Ovary (tissue), 9 donors: ENCODE measurements around the gene SH3PXD2A. TPM values are rescaled to one million over a fixed set of nuclear protein-coding genes. Genes with fewer than 3 reads are reported as not detected.

ENCODE experiments used
- DNase-seq, 5 donors: peaks; one replicate each; pipeline ENCODE4 v3.0.0-alpha.2; 2019 to 2020
- H3K27ac ChIP-seq, 2 donors: fragments of 200-600 bp; one replicate each; pipeline versions ENCODE4 v1.5.1 to v1.8.0; 2019 to 2022
- H3K27me3 ChIP-seq: fragments of 200-600 bp; one replicate; pipeline ENCODE4 v1.8.0; 2022
- H3K36me3 ChIP-seq: fragments of 200-600 bp; sonication (generic); one replicate; pipeline ENCODE4 v1.5.1; 2019
- H3K4me1 ChIP-seq: one replicate; pipeline ENCODE4 v1.8.1; 2013; ENCODE audit warnings: mild to moderate bottlenecking, moderate library complexity; ENCODE audit not compliant: insufficient read depth
- H3K4me3 ChIP-seq: fragments of 200-600 bp; sonication (generic); one replicate; pipeline ENCODE4 v1.5.1; 2017
- H3K9me3 ChIP-seq, 2 donors: fragments of 200-600 bp in 1 of 2; sonication (generic) in 1 of 2; one replicate each; pipeline versions ENCODE4 v1.5.1 to v1.8.1; 2013 to 2019; ENCODE audit warnings: mild to moderate bottlenecking in 1 of 2, moderate library complexity in 1 of 2
- EP300 ChIP-seq: sonication (generic); formaldehyde crosslinking; IDR thresholded peaks from one replicate; pipeline ENCODE4 v1.6.1; 2017; ENCODE audit warnings: antibody characterized with exemption
- POLR2A ChIP-seq: fragments of 450-650 bp; IDR thresholded peaks from one replicate; pipeline ENCODE4 v1.6.1; 2017; ENCODE audit warnings: antibody characterized with exemption, mild to moderate bottlenecking, moderate library complexity
- WGBS, 3 donors: extraction: QIAGEN DNeasy Blood & Tissue Kit in 1 of 3; methylation state at CpG; one replicate each; pipeline versions ENCODE4 v1.1.5 to v1.1.7; 2013 to 2017; 5-methylcytosine and 5-hydroxymethylcytosine counted together
- intact Hi-C, 4 donors: fragments of 100-400 bp; cut with DNase I; formaldehyde crosslinking; loops; one replicate each; pipeline versions ENCODE4 v1.11.0 to v1.15.1; 2022 to 2023
- polyA plus RNA-seq, 2 donors: library from polyadenylated mRNA; stranded (reverse); fragments of 200-250 nt in 1 of 2; fragments of 350-450 nt in 1 of 2; fragmentation: Illumina TruSeq in 1 of 2; extraction: RNeasy Lipid Tissue Mini Kit (QIAGEN cat#74804) in 1 of 2; gene quantifications; one replicate each; pipeline ENCODE4 v1.2.3, GENCODE V29; 2013 to 2014
- total RNA-seq, 7 donors: library from RNA; depleted of rRNA in 2 of 7; stranded (reverse); fragments of >200 nt in 2 of 7; fragmentation: NEBNext Ultra II Directional in 3 of 7; extraction: Animal tissue kit (Norgen Biotek cat#: 25700) in 3 of 7; gene quantifications; one replicate each; pipeline versions ENCODE4 v1.1.0 to v1.2.4, GENCODE V29; 2016 to 2023
- TF ChIP-seq, protein P1 (sequence below), 3 donors: fragments of 450-650 bp in 2 of 3; fragments of 200-600 bp in 1 of 3; IDR thresholded peaks; one replicate each; pipeline versions ENCODE4 v1.5.1 to v1.8.0; 2016 to 2022; ENCODE audit warnings: antibody characterized with exemption in 3 of 3, mild to moderate bottlenecking in 1 of 3
- donor health status: DM: no; HTN: no; CAD: no; lungs with moderate emphysema.
- donor health status: DM: no; HTN: no; CAD: no.
- donor health status: Bipolar disorder and iron deficiency.
- donor health status: DM: yes; HTN: yes; CAD: no.
- donor health status: DM: no; HTN: no; CAD: no.
- donor health status: DM: yes; HTN: yes; CAD: no.

Gene SH3PXD2A
- total and polyA plus RNA-seq, 9 donors: 15.3 to 82.9 (median 52.2) TPM

DNA sequence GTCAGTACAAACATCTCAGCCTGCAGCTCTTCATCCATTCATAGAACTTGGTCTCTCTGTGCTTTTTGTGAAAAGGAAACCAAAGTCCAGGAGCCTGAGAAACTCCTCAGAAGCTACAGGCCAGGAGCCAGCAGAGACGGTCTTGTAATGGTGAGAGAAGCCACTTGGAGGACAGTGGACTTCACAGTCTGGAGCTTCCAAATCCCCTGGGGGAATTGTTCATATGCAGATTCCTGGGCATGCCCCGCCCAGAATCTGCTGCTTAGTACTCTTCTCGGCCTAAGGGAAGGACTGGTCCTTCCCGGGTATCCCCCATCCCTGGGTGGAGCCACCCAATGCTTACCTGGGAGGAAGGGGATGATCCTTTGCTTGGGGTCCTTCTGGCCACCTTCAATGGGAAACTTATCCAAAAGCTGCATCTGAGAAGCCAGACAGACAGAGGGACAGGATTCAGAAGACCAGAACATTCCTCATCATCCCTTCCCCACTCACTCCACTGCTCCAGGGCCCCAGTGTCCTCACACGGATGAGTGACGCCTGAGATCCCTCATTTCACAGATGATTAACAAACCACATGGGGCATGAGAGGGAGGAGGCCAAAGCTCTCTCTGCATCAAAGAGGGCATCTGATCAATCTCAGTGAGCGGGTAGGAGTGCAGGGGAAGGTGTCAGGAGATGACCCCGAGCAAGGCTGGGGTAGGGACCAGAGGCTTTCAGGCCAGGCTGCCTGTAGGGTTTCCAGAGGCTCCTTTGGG, 88.4 kb downstream of the SH3PXD2A start:
- H3K9me3 ChIP-seq: no peaks in the 10 kb centered on the region

DNA sequence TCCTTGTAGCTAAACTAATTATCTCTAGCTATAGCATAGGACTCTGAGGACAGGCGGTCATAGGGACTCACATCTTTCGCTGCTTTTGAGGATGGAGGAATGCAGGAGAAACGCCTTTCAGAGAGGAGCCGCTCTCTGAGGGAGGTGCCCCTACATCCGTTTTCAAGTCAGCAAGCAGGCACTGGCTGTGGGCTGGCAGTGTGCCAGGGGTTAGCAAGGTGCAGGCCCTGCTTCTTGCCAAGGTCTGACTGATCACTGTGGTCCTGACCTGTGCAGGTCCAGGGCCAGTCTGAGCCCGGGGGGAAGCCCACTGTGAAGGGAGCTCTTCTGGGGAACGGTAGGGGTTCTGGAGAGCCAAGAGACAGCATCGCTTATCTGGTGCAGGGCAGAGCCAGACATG, 89.4 kb downstream of the SH3PXD2A start:
- H3K9me3 ChIP-seq: no peaks in the 10 kb centered on the region
- H3K4me1 ChIP-seq: no peaks in the 10 kb centered on the region
- TF ChIP-seq, protein P1, sequence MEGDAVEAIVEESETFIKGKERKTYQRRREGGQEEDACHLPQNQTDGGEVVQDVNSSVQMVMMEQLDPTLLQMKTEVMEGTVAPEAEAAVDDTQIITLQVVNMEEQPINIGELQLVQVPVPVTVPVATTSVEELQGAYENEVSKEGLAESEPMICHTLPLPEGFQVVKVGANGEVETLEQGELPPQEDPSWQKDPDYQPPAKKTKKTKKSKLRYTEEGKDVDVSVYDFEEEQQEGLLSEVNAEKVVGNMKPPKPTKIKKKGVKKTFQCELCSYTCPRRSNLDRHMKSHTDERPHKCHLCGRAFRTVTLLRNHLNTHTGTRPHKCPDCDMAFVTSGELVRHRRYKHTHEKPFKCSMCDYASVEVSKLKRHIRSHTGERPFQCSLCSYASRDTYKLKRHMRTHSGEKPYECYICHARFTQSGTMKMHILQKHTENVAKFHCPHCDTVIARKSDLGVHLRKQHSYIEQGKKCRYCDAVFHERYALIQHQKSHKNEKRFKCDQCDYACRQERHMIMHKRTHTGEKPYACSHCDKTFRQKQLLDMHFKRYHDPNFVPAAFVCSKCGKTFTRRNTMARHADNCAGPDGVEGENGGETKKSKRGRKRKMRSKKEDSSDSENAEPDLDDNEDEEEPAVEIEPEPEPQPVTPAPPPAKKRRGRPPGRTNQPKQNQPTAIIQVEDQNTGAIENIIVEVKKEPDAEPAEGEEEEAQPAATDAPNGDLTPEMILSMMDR (IDR thresholded peaks at IDR 0.05): no peak
- no peak for TF ChIP-seq POLR2A
- no peak for TF ChIP-seq EP300
- H3K27ac ChIP-seq: no peak overlapping the region
- DNase-seq: no peak
- WGBS, 3 donors: 73 to 82% (median 75%) methylated on average over 8 of the region's 8 CpGs
- H3K27me3 ChIP-seq: no peaks in the 10 kb centered on the region
- no peaks in the 10 kb centered on the region for H3K36me3 ChIP-seq
- intact Hi-C loops: no loop called here
- H3K4me3 ChIP-seq: no peak overlapping the region

More for the DNA sequence above, 88.4 kb downstream of the SH3PXD2A start:
- peaks cover 2% of the 10 kb centered on the region for H3K4me1 ChIP-seq
- no peaks in the 10 kb centered on the region for H3K36me3 ChIP-seq
- no peak overlapping the region for H3K4me3 ChIP-seq
- DNase-seq: no peak
- intact Hi-C loops: no loop called here
- TF ChIP-seq, protein P1 (IDR thresholded peaks at IDR 0.05): no peak
- TF ChIP-seq EP300 (no peak), POLR2A (no peak)
- H3K27me3 ChIP-seq: no peaks in the 10 kb centered on the region
- 88 to 91% (median 89%) methylated on average over 8 of the region's 8 CpGs for WGBS, 3 donors
- H3K27ac ChIP-seq: no peak overlapping the region

DNA sequence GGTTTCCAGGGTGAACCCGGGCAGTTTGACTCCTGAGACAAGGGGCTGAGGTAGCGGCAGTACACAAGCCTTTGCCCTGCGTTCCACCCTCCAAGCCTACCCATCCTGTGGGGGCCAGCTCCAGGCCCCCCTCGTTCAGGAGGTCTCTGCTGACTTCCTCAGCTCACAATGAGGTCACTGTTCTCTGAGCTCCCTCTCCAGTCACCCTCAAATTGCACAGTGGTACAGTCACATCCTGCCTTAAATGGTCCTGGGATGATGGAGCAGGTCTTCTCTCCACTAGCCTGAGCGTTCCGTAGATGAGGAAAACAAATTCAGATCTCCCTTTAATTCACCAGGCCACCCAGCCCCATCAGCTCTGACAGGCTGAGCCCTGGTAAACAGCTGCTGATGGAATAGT, 90.2 kb downstream of the SH3PXD2A start:
- Histone ChIP-seq H3K27ac (no peak overlapping the region), H3K36me3 (no peaks in the 10 kb centered on the region), H3K9me3 (no peaks in the 10 kb centered on the region), H3K4me1 (no peaks in the 10 kb centered on the region), H3K27me3 (no peaks in the 10 kb centered on the region), H3K4me3 (no peak overlapping the region)
- no peak for DNase-seq
- 86 to 88% (median 87%) methylated on average over 6 of the region's 6 CpGs for WGBS, 3 donors
- intact Hi-C loops: no loop called here
- TF ChIP-seq POLR2A: no peak
- TF ChIP-seq EP300: no peak
- TF ChIP-seq, protein P1 (IDR thresholded peaks at IDR 0.05): no peak

DNA sequence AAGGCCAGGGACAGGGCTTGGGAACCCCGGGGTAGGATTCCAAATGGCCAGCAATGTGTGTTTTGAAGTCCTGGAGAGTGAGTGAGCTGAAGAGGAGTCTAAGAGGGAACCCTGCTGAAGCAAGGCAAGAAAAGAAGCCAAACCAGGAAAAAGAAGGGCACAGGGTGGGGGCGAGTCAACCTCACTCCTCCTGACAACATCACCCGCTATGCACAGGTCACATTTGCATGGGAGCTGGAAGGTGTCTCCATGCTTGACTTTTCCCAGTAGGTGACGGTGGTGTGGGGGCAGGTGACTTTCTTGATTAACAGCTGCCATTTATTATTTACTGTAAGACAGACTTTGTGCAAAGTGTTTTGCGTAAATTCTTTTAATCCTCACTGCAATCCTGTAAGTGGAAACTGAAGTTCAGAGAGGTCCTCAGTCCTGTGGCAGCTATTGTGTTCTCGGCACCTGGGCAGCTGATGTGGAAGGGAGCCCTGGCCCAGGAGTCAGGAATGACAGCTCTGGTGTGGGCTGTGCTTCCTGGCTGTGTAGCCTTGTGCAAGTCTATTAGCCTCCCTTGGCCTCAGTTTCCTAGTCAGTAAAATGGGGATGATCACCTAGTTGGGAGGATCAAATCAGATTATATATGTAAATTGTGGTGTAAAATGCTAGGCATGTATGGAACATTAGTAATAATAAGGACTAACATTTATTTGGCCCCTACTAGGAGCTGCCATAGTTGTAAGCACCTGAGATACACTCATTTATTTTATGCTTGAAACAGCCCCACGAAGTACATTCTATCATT, 90.9 kb downstream of the SH3PXD2A start:
- no peak overlapping the region for H3K4me3 ChIP-seq
- TF ChIP-seq, protein P1 (IDR thresholded peaks at IDR 0.05): no peak
- TF ChIP-seq EP300: no peak
- TF ChIP-seq POLR2A: no peak
- H3K9me3 ChIP-seq: no peaks in the 10 kb centered on the region
- no peak overlapping the region for H3K27ac ChIP-seq
- H3K27me3 ChIP-seq: no peaks in the 10 kb centered on the region
- peaks cover 5% of the 10 kb centered on the region for H3K4me1 ChIP-seq
- DNase-seq: no peak
- H3K36me3 ChIP-seq: no peaks in the 10 kb centered on the region
- intact Hi-C loops: no loop called here
- 82 to 85% (median 83%) methylated on average over 7 of the region's 7 CpGs for WGBS, 3 donors
